HG03103 (cell line): ENCODE data around the gene ODC1.
"Not testable (repeated sequence)": the region's sequence is repeated elsewhere in the genome, so short reads cannot be mapped to it uniquely, and the experiment has no call there.

Source experiments
- ATAC-seq: cut with Tn5 transposase; IDR thresholded peaks from one replicate; pipeline ENCODE4 v1.9.1; 2021; ENCODE audit warnings: low read depth; ENCODE audit not compliant: unreplicated experiment

ODC1 gene

GRCh38 chr2:10454505-10454904, 6.4 kb upstream of the ODC1 start:
- ATAC-seq, result no peak

GRCh38 chr2:10453905-10454298, 5.8 kb upstream of the ODC1 start:
- no peak for ATAC-seq

DNA sequence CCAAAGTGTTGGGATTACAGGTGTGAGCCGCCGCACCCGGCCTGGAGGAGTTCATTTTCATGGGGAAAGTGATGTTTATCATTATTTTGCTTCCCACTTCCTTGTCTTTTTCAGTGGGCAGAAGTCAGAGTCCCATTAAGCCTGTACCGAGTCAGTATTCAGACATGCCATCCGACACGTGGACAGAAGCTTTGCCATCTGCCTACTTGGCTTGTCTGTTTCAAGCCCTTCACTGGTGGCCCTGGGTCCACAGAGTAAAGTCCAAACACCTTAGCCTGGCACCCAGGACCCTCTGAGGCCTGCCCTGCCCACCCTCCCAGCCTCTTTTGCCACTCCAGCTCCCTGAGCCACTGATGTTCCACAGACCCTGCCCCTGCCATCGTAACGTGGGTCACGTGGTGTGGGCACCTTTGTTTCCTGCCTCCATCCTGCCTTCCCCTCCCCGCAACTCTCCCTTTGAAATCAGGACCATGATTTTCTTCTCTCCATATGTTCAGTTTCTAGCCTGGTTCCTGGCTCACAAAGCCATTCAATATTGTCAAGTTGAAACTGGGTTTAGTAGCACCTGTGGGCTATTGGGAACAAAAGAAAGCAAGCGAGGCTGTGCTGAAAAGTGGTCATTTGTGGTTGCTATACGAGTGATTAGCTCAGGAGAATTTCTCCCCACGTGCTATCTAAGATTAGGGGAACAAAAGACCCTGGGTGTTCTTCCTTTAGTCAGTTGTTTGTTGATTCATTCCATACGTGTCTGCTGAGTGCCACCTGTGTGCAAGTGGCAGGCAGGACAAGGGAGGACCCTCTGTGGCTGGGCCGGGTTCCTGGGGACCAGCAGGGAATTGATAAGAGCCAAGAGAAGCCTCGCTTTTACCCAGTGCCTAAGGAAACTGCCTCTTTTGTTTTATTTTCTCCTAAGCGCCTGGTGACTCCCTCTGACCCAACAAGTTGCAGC, 5.1 kb upstream of the ODC1 start:
- ATAC-seq, result no peak

DNA sequence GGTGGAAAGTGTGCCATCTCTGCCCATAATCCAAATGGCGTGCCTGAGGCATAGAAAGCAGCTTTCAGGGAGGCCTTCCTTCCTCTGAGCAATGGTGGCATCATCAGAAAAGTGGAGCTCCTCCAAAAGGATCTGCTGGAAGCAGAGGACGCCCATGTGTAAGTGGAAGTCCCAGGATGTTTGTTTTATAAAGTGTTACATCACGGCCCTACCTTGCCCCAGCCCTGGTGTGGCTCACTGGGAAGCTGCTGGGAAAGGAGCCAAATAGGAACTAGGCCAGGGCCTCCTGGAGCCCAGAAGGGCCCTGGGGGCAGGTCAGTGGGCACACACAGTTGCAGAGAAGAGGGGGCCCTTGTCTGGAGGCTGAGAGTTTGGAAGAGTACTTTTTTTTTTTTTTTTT, 4.2 kb upstream of the ODC1 start:
- ATAC-seq, result no peak

- no peak for ATAC-seq
These were observed 3.7 kb upstream of the ODC1 start for GRCh38 chr2:10451819-10452218.

GRCh38 chr2:10449838-10450691, 1.9 kb upstream of the ODC1 start:
- ATAC-seq, result no peak

DNA sequence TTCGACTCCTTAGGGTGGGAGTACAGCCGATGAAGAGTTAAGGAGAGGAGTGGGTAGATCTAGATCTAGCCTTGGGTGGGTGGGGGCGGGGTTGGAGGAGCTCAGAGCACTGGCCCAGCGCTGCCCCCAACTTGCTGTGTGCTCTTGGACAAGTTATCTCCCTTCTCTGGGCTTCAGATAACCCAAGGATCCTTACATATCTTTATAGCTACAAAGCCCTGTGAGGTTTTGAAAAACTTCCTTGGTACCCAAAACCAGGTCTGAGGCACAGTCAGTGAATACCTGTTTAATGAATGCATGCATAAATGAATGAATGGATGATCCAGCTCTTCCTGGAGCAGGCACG, 1.3 kb upstream of the ODC1 start:
- no peak for ATAC-seq

- peak; percentile 46 for ATAC-seq
These were observed 704 bp upstream of the ODC1 start for GRCh38 chr2:10448576-10449485.

GRCh38 chr2:10447300-10447894, 730 bp downstream of the ODC1 start:
- peak; percentile 21 for ATAC-seq

- ATAC-seq, result no peak
These were observed 1.5 kb downstream of the ODC1 start for GRCh38 chr2:10446631-10447030.

DNA sequence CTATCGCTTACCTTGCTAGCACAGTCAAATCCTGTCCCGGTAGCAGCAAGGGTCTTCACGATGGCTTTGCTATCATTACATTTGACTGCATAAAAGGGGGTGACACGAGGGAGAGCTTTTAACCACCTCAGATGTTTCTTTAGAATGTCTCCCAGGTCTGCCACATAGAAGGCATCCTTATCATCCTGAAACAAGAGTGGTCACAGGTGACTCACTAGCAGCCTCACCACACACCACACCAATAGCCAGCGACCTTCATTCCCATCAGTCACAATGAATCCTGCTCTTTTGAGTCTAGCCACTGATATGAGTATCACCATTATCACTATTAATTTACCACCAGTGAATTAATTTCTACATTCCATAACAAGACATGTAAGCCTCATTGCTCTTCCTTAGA, 3.7 kb downstream of the ODC1 start:
- no peak for ATAC-seq

- not testable (repeated sequence) for ATAC-seq
These were observed 5.5 kb downstream of the ODC1 start for GRCh38 chr2:10442469-10443126.

GRCh38 chr2:10441948-10442347, 6.2 kb downstream of the ODC1 start:
- ATAC-seq, result no peak

GRCh38 chr2:10440736-10441135, 7.4 kb downstream of the ODC1 start:
- no peak for ATAC-seq

DNA sequence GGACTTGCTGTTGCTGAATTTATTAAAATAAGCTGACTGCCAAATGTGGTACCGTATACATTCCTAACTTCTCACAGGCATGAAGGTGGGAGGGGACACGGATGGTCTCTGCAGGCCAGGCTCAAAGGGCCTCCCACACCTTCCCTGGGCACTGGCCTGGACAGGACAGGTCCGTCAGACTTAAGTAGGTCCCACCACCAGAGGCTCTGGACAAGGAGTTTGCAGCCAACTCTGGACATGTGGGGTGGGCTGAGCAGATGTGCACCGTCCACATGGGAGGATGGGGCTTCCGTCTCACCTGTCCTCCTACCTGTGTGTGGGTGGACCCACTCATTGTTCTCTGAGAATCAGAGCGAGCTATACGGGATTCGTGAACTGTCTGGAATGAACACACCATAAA, 8.2 kb downstream of the ODC1 start:
- no peak for ATAC-seq

DNA sequence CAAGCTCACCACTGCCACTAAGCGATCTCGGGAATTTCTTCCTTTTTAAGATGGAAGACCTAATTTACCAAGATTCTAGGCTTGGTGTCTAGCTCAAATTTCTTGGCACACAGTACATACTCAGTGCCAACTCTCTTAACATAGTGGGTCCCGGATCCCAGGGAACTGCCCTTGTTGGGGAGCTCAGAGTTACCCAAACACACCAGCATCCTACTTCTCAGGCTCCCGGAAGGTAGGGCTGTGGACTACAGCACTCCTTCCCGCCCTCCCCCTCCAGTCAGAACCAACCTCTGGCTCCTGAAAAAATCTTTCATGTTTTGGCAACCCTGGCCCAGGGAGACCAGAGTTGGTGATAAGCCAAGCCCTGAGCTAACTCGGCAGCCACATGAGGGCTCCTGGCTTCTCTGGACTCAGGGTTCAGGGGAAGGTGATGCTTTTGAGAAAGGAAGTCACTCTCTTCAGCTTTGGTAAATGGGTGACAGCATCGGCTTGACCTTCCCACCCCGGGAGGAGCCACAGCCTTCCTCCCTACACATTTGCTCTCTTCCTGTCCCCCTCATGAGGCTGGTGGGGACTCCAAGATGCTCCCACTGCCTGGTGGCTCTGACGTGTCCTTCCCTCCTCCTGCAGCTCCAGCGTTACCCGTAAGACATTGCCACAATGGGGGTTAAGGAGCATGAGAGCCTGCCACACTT, 8.8 kb downstream of the ODC1 start:
- ATAC-seq, result no peak

GRCh38 chr2:10438688-10439087, 9.4 kb downstream of the ODC1 start:
- ATAC-seq, result no peak

GRCh38 chr2:10437806-10438205, 10.3 kb downstream of the ODC1 start:
- ATAC-seq, result no peak

GRCh38 chr2:10436583-10437110, 11.5 kb downstream of the ODC1 start:
- no peak for ATAC-seq
